Neutrophil (primary cell): Measurements from ENCODE around the gene KDM4B.

ENCODE experiments used
- H3K27ac ChIP-seq: fragments of 200-600 bp; sonication (generic); 2 replicates; pipeline ENCODE4 v1.5.1; 2016; ENCODE audit warnings: mild to moderate bottlenecking, moderate library complexity
- H3K27me3 ChIP-seq: fragments of 200-600 bp; sonication (generic); 2 replicates; pipeline ENCODE4 v1.6.0; 2016; ENCODE audit warnings: mild to moderate bottlenecking
- H3K36me3 ChIP-seq: fragments of 200-600 bp; sonication (generic); 2 replicates; pipeline ENCODE4 v1.5.1; 2017
- H3K4me1 ChIP-seq, 2 experiments: fragments of 200-600 bp in 1 of 2; sonication (generic) in 1 of 2; 1 replicate in 1 of 2; 2 replicates in 1 of 2; pipeline versions ENCODE4 v1.5.1 to v1.6.1; 2013 to 2016; ENCODE audit warnings: low read depth in 1 of 2, low read length in 1 of 2, mild to moderate bottlenecking in 1 of 2, moderate library complexity in 1 of 2; ENCODE audit not compliant: control insufficient read depth in 1 of 2, insufficient read depth in 1 of 2
- H3K4me3 ChIP-seq, 2 experiments: fragments of 200-600 bp in 1 of 2; sonication (generic) in 1 of 2; 1 replicate in 1 of 2; 2 replicates in 1 of 2; pipeline ENCODE4 v1.5.1; 2013 to 2016; ENCODE audit warnings: low read depth in 1 of 2, low read length in 1 of 2, mild to moderate bottlenecking in 1 of 2, moderate library complexity in 1 of 2
- H3K9me3 ChIP-seq: fragments of 200-600 bp; sonication (generic); 2 replicates; pipeline ENCODE4 v1.5.1; 2016
- TF ChIP-seq, protein P1 (sequence below): fragments of 200-600 bp; sonication (generic); IDR thresholded peaks from 2 replicates; pipeline ENCODE4 v1.5.1; 2016; ENCODE audit warnings: antibody characterized with exemption

Gene KDM4B

DNA sequence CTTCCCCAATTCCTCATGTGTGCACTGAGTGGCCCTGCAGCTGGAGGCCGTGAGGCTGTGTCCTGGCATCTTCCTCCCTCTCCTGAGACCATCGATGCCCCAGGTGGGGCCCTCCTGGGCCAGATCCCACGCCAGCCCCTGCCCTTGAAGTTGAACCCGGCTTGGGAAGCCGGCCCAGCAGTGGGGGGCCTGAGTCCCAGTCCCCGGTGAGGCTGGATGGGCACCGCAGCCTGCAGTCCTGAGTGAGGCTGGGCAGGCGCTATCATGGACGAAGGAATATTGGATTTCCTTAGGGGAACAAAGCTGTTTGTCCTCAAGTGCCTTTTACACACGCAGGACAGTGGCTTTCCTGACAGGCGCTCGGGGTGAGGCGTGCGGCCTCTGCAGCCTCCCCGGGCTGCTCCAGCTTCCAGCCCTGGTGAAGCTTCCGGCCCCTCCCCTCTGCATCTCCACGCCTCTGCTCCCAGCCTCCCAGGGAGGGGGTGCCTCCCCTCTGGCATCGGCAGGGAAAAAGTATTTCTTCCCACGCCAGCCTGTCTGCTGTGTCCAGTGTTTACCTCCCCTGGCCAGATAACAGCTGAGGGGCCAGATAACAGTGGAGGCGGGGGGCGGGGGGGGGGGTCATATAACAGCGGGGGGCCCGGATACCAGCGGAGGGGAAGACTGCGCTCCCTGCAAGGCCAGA, 159.5 kb downstream of the KDM4B start:
- Histone ChIP-seq H3K36me3 (peaks cover 96% of the 10 kb centered on the region), H3K9me3 (no peaks in the 10 kb centered on the region), H3K4me1 (no peaks in the 10 kb centered on the region), H3K4me3 (no peak overlapping the region), H3K27ac (no peak overlapping the region), H3K27me3 (no peaks in the 10 kb centered on the region)
- TF ChIP-seq, protein P1, sequence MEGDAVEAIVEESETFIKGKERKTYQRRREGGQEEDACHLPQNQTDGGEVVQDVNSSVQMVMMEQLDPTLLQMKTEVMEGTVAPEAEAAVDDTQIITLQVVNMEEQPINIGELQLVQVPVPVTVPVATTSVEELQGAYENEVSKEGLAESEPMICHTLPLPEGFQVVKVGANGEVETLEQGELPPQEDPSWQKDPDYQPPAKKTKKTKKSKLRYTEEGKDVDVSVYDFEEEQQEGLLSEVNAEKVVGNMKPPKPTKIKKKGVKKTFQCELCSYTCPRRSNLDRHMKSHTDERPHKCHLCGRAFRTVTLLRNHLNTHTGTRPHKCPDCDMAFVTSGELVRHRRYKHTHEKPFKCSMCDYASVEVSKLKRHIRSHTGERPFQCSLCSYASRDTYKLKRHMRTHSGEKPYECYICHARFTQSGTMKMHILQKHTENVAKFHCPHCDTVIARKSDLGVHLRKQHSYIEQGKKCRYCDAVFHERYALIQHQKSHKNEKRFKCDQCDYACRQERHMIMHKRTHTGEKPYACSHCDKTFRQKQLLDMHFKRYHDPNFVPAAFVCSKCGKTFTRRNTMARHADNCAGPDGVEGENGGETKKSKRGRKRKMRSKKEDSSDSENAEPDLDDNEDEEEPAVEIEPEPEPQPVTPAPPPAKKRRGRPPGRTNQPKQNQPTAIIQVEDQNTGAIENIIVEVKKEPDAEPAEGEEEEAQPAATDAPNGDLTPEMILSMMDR: no peak

DNA sequence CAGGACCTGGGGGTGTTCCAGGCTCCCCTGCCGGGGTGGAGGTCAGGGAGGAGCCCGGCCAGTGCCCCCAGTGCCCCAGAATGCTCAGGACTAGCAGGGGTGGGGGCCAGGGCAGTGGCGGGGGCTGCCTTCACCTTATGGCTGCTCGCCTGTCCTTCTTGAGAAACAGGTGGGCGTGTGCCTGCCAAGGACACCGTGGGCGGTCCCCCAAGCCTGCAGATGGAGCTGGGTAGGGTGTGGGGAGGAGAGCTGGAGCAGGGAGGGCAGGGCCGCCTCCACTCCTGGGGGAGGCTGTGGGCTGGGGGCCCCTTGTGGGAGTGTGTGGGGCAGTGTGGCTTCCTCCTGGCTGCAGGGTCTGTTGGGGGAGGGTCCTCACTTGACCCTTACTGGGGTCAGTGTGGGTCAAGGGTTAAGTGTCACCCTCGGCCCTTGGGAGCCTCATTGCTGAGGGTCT, 160.1 kb downstream of the KDM4B start:
- H3K4me3 ChIP-seq: no peak overlapping the region

DNA sequence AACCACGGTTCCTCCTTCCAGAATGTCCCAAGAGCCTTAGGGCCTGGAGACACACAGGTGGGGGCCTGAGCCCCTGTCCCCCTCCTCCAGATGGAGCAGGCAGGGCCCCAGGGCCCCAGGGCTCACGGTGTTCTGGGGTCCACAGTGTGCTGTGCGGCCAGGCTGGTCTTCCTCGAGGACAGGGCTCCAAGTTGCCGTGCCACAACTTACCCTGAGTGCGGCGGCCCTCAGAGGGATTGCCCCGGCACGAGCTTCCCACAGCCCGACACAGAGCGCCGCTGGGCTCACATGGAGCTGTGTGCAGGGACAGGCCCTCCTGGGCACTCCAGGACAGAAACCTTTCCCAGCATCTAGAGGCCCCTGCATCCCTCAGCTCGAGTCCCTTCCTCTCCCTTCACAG, 160.8 kb downstream of the KDM4B start:
- Histone ChIP-seq H3K4me1 (no peaks in the 10 kb centered on the region), H3K9me3 (no peaks in the 10 kb centered on the region), H3K27ac (no peak overlapping the region), H3K27me3 (no peaks in the 10 kb centered on the region), H3K4me3 (no peak overlapping the region), H3K36me3 (peaks cover 96% of the 10 kb centered on the region)
- TF ChIP-seq, protein P1: no peak

More for the DNA sequence above, 160.1 kb downstream of the KDM4B start:
- Histone ChIP-seq H3K9me3 (no peaks in the 10 kb centered on the region), H3K27ac (no peak overlapping the region), H3K27me3 (no peaks in the 10 kb centered on the region), H3K36me3 (peaks cover 96% of the 10 kb centered on the region), H3K4me1 (no peaks in the 10 kb centered on the region)
- TF ChIP-seq, protein P1: no peak

DNA sequence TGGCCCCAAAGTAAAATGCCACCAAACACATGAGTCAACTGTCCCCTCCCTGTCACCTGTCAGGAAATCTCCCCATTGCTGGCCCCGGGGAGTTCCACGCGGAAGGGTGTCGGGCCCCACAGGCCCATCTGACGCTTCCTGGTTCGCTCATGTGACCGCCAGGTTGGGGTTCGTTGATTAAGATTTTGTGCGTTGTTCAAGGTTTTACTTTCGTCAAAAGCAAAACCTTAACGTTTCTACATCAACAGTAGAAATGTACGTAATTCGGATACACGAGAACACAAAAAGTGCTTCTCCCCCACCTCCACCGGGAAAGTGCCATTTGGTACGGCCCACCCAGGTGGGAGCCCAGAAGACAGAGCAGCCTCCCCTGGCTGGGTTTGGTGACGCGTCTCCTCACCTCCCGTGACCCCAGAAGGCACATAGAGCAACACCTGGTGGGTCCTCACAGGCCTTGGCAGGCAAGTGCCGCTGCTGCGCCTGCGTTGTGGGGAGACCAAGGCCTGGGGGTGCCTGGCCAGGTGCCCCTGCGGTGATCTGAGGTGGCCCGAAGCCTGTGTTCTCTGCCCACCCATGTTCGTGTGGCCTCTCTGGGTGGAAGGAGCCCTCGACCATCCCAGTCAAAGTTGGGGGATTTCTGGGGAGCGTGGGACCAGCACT, 161.6 kb downstream of the KDM4B start:
- H3K27me3 ChIP-seq: no peaks in the 10 kb centered on the region
- no peaks in the 10 kb centered on the region for H3K9me3 ChIP-seq
- H3K27ac ChIP-seq: no peak overlapping the region
- H3K36me3 ChIP-seq: peaks cover 96% of the 10 kb centered on the region
- no peaks in the 10 kb centered on the region for H3K4me1 ChIP-seq
- TF ChIP-seq, protein P1: no peak
- no peak overlapping the region for H3K4me3 ChIP-seq

DNA sequence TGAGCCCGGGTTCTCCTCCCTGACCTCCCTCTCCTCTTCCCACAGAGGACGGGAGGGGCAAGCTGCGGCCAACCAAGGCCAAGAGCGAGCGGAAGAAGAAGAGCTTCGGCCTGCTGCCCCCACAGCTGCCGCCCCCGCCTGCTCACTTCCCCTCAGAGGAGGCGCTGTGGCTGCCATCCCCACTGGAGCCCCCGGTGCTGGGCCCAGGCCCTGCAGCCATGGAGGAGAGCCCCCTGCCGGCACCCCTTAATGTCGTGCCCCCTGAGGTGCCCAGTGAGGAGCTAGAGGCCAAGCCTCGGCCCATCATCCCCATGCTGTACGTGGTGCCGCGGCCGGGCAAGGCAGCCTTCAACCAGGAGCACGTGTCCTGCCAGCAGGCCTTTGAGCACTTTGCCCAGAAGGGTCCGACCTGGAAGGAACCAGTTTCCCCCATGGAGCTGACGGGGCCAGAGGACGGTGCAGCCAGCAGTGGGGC, 162.2 kb downstream of the KDM4B start:
- no peaks in the 10 kb centered on the region for H3K9me3 ChIP-seq
- H3K27ac ChIP-seq: no peak overlapping the region
- TF ChIP-seq, protein P1: no peak
- peaks cover 96% of the 10 kb centered on the region for H3K36me3 ChIP-seq
- H3K27me3 ChIP-seq: no peaks in the 10 kb centered on the region
- no peak overlapping the region for H3K4me3 ChIP-seq
- H3K4me1 ChIP-seq: no peaks in the 10 kb centered on the region
